NCI-H2081 (cell line): Measurements from ENCODE around the gene FAAP100.

ENCODE experiments used
- DNase-seq, 2 experiments: peaks; one replicate each; lab custom pipeline; 2025; lab: John Stamatoyannopoulos, UW

Gene FAAP100

GRCh38 chr17:81556175-81556691 lies 4.1 kb upstream of the FAAP100 start:
- no peak for DNase-seq

- peak in 1 of 2 experiments; percentile 67 for DNase-seq
These were observed 1.5 kb upstream of the FAAP100 start for GRCh38 chr17:81553616-81554181.

GRCh38 chr17:81553018-81553615 lies 964 bp upstream of the FAAP100 start:
- DNase-seq: peak; percentile 89 to 94

GRCh38 chr17:81551458-81552243 lies 502 bp downstream of the FAAP100 start:
- DNase-seq: no peak

- no peak for DNase-seq
These were observed 1.2 kb downstream of the FAAP100 start for GRCh38 chr17:81550830-81551457.

GRCh38 chr17:81550285-81550684 lies 1.9 kb downstream of the FAAP100 start:
- no peak for DNase-seq

GRCh38 chr17:81549826-81550225 lies 2.3 kb downstream of the FAAP100 start:
- no peak for DNase-seq

- DNase-seq: no peak
These were observed 3.1 kb downstream of the FAAP100 start for GRCh38 chr17:81549031-81549557.

GRCh38 chr17:81547614-81547982 lies 4.6 kb downstream of the FAAP100 start:
- DNase-seq: no peak

- no peak for DNase-seq
These were observed 5.1 kb downstream of the FAAP100 start for GRCh38 chr17:81546906-81547613.

GRCh38 chr17:81545160-81545949 lies 6.8 kb downstream of the FAAP100 start:
- DNase-seq: no peak

- DNase-seq: no peak
These were observed 7.7 kb downstream of the FAAP100 start for GRCh38 chr17:81544281-81544974.

GRCh38 chr17:81543756-81544155 lies 8.4 kb downstream of the FAAP100 start:
- no peak for DNase-seq

GRCh38 chr17:81543339-81543675 lies 8.8 kb downstream of the FAAP100 start:
- DNase-seq: no peak

- DNase-seq: no peak
These were observed 9.5 kb downstream of the FAAP100 start for GRCh38 chr17:81542431-81543338.

- no peak for DNase-seq
These were observed 11.0 kb downstream of the FAAP100 start for GRCh38 chr17:81541123-81541522.

GRCh38 chr17:81540676-81541027 lies 11.5 kb downstream of the FAAP100 start:
- DNase-seq: no peak

GRCh38 chr17:81539961-81540675 lies 12.0 kb downstream of the FAAP100 start:
- DNase-seq: no peak

GRCh38 chr17:81539571-81539900 lies 12.6 kb downstream of the FAAP100 start:
- DNase-seq: no peak
